OCI-LY7 (cell line): ENCODE data around the gene APOD. TPM values are rescaled to one million over a fixed set of nuclear protein-coding genes. Genes with fewer than 3 reads are reported as not detected.

ENCODE experiments used
- BruUV-seq: library from RNA; stranded (reverse); fragments of 400-500 nt; replicated peaks from 2 replicates; lab custom pipeline; 2021; lab: Mats Ljungman, UMichigan
- CTCF ChIA-PET: fragments of 300-600 bp; sonication (Branson Sonifier 250); formaldehyde crosslinking; loops from one replicate; lab custom pipeline; 2022; ENCODE audit warnings: antibody characterized with exemption; ENCODE audit not compliant: unreplicated experiment; lab: Charles Lee
- POLR2A ChIA-PET: fragments of 300-600 bp; sonication (Branson Sonifier 250); formaldehyde crosslinking; loops from one replicate; lab custom pipeline; 2022; ENCODE audit warnings: antibody characterized with exemption; lab: Charles Lee
- DNase-seq: peaks from one replicate; pipeline ENCODE4 v3.0.0-alpha.2; 2015; ENCODE audit warnings: low spot score
- H2AFZ ChIP-seq: fragments of 200-600 bp; sonication (generic), shearing (Covaris generic); 2 replicates; pipeline ENCODE4 v1.6.1; 2014; ENCODE audit warnings: mild to moderate bottlenecking, antibody characterized with exemption, low read length, moderate library complexity
- H3K27ac ChIP-seq: fragments of 200-600 bp; sonication (generic); 2 replicates; pipeline ENCODE4 v1.5.1; 2014; ENCODE audit warnings: mixed run types, low read depth, mild to moderate bottlenecking, moderate library complexity, low read length, inconsistent platforms; ENCODE audit not compliant: poor library complexity, severe bottlenecking
- H3K36me3 ChIP-seq: fragments of 200-600 bp; sonication (generic); 2 replicates; pipeline ENCODE4 v1.6.1; 2014; ENCODE audit warnings: mild to moderate bottlenecking, antibody characterized with exemption, low read length, moderate library complexity, mixed read lengths; ENCODE audit not compliant: insufficient read depth
- H3K4me1 ChIP-seq: fragments of 200-600 bp; sonication (generic); 2 replicates; pipeline ENCODE4 v1.5.1; 2014; ENCODE audit warnings: mild to moderate bottlenecking, low read length; ENCODE audit not compliant: insufficient read depth, poor library complexity, severe bottlenecking
- H3K4me2 ChIP-seq: fragments of 200-600 bp; sonication (generic); 2 replicates; pipeline ENCODE4 v1.6.1; 2014; ENCODE audit warnings: mild to moderate bottlenecking, low read length
- H3K4me3 ChIP-seq: fragments of 200-600 bp; sonication (generic); 2 replicates; pipeline ENCODE4 v1.5.1; 2014; ENCODE audit warnings: mild to moderate bottlenecking, low read depth, low read length; ENCODE audit not compliant: poor library complexity, severe bottlenecking
- H3K79me2 ChIP-seq: fragments of 200-600 bp; sonication (generic); 2 replicates; pipeline ENCODE4 v1.6.1; 2016; ENCODE audit warnings: low read depth, mild to moderate bottlenecking, low read length, moderate library complexity, mixed read lengths; ENCODE audit not compliant: insufficient read depth
- H3K9me2 ChIP-seq: fragments of 200-600 bp; sonication (generic); 2 replicates; pipeline ENCODE4 v1.6.1; 2016; ENCODE audit warnings: mild to moderate bottlenecking, low read length, mixed read lengths; ENCODE audit not compliant: insufficient read depth
- H3K9me3 ChIP-seq: fragments of 200-600 bp; sonication (generic); 2 replicates; pipeline ENCODE4 v1.6.1; 2014; ENCODE audit warnings: mild to moderate bottlenecking, mixed run types, low read length, mixed read lengths
- H4K20me1 ChIP-seq: fragments of 200-600 bp; sonication (generic); 2 replicates; pipeline ENCODE4 v1.6.1; 2014; ENCODE audit warnings: mild to moderate bottlenecking, antibody characterized with exemption, low read length, moderate library complexity, mixed read lengths; ENCODE audit not compliant: insufficient read depth
- EZH2phosphoT487 ChIP-seq: fragments of 200-600 bp; sonication (generic); IDR thresholded peaks from 2 replicates; pipeline ENCODE4 v1.6.1; 2018; ENCODE audit warnings: low read depth, borderline replicate concordance, mild to moderate bottlenecking, mixed run types, antibody characterized with exemption, low read length, moderate library complexity, mixed read lengths
- intact Hi-C: fragments of 100-400 bp; cut with micrococcal nuclease; formaldehyde crosslinking; loops from one replicate; pipeline ENCODE4 v1.10.0; 2022; ENCODE audit not compliant: unreplicated experiment
- total RNA-seq, 2 experiments: library from RNA; depleted of rRNA in 1 of 2; stranded (reverse); fragments of >200 nt in 1 of 2; shearing (Covaris generic) in 1 of 2; gene quantifications; 2 replicates each; pipeline ENCODE4 v1.2.3, GENCODE V29; 2014 to 2022
- TF ChIP-seq, protein P1 (sequence below): fragments of 200-600 bp; sonication (generic); conservative IDR thresholded peaks from 2 replicates; pipeline ENCODE4 v1.5.1; 2014; ENCODE audit warnings: mild to moderate bottlenecking, antibody characterized with exemption, low read length, moderate library complexity, mixed read lengths

The APOD gene
- total RNA-seq, 2 experiments from 2014 or later: not detected

DNA sequence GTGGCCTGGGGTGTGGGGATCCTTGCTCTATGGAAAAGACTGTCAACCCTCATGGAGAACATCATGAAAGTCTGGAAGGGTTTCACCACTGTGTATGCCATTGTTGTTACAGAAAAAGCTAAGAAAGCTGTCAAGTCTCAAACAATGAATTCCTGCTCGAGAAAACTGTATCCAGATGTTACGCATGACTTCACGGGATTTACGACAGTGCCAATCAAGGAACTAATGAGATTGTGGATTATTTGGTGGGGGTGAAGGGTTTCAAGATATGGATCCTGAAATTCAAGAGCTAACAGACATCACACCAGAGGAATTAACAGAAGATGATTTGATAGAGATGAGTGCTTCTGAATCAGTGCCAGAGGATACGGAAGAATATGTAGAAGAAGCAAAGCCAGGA, 48.4 kb downstream of the APOD start:
- Histone ChIP-seq H3K27ac (peak overlapping the region; percentile 12), H3K79me2 (peaks cover 98% of the 10 kb centered on the region), H3K4me1 (peaks cover 86% of the 10 kb centered on the region), H3K36me3 (peaks cover 49% of the 10 kb centered on the region), H3K9me3 (no peaks in the 10 kb centered on the region), H3K9me2 (no peaks in the 10 kb centered on the region), H2AFZ (no peak overlapping the region), H4K20me1 (peaks cover 20% of the 10 kb centered on the region; the same call in 1 of the 2 replicates), H3K4me2 (peak overlapping the region; percentile 42), H3K4me3 (no peak overlapping the region)
- TF ChIP-seq, protein P1, sequence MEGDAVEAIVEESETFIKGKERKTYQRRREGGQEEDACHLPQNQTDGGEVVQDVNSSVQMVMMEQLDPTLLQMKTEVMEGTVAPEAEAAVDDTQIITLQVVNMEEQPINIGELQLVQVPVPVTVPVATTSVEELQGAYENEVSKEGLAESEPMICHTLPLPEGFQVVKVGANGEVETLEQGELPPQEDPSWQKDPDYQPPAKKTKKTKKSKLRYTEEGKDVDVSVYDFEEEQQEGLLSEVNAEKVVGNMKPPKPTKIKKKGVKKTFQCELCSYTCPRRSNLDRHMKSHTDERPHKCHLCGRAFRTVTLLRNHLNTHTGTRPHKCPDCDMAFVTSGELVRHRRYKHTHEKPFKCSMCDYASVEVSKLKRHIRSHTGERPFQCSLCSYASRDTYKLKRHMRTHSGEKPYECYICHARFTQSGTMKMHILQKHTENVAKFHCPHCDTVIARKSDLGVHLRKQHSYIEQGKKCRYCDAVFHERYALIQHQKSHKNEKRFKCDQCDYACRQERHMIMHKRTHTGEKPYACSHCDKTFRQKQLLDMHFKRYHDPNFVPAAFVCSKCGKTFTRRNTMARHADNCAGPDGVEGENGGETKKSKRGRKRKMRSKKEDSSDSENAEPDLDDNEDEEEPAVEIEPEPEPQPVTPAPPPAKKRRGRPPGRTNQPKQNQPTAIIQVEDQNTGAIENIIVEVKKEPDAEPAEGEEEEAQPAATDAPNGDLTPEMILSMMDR: no peak
- no peak for TF ChIP-seq EZH2phosphoT487
- ChIA-PET CTCF (no interaction called here), POLR2A (interaction anchor here (0.6 to 3.7 kb wide), 6 partner anchors 7 to 393 kb away, joined by 3 to 19 read pairs (median 6); partner anchors contain the start of gene PPP1R2)
- DNase-seq: no peak
- no TSS peak for BruUV-seq
- intact Hi-C loops: loop anchor here (5.0 kb wide), 1 partner anchor 848 kb away; the partner anchor contains the start of gene FAM43A

DNA sequence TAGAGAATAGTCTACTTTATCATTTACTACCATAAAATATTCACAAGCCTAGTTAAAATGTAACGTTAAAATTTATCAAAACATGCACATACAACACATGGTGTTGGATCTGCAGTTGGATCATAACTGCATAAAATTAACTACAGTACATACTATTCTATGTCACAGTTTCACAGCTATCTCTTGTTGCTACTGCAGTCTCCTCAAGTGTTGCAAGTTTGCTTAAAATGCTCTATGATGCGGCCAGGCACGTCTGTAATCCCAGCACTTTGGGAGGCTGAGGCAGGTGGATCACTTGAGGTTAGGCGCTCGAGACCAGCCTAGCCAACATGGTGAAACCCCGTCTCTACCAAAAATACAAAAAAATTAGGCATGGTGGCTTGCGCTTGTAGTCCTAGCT, 50.9 kb downstream of the APOD start:
- Histone ChIP-seq H4K20me1 (peaks cover 20% of the 10 kb centered on the region; the same call in 1 of the 2 replicates), H3K4me2 (peak overlapping the region; percentile 42), H3K79me2 (peaks cover 95% of the 10 kb centered on the region), H3K4me3 (no peak overlapping the region), H3K9me3 (no peaks in the 10 kb centered on the region), H3K36me3 (peaks cover 62% of the 10 kb centered on the region), H3K27ac (no peak overlapping the region), H3K4me1 (peaks cover 61% of the 10 kb centered on the region), H3K9me2 (no peaks in the 10 kb centered on the region), H2AFZ (no peak overlapping the region)
- no TSS peak for BruUV-seq
- TF ChIP-seq EZH2phosphoT487: no peak
- CTCF ChIA-PET: no interaction called here
- POLR2A ChIA-PET: interaction anchor here (1.0 to 3.7 kb wide), 3 partner anchors 10 to 26 kb away, joined by 3 to 19 read pairs (median 10); partner anchors contain the start of gene PPP1R2
- DNase-seq: no peak
- intact Hi-C loops: loop anchor here (5.0 kb wide), 1 partner anchor 861 kb away; the partner anchor contains the start of gene LSG1

DNA sequence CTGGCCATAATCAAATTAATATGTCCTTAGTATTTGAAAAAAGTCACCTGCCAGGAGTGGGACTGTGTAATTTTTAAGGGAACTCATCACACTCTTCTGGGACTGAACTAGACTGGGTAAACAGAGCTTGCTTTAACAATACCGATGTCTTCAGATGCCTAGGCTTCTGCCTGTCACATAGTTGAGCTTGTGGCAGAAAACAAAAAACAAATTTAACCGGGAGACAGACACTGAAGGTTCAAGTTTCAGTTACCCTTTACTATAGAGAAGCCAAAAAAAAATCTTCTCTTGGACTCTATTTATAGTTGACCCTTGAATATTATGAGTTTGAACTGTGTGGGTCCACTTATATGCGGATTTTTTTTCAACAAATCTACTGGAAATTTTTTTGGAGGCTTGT, 51.4 kb downstream of the APOD start:
- Histone ChIP-seq H4K20me1 (peaks cover 20% of the 10 kb centered on the region; the same call in 1 of the 2 replicates), H3K4me3 (no peak overlapping the region), H3K36me3 (peaks cover 67% of the 10 kb centered on the region), H3K4me2 (peak overlapping the region; percentile 42), H2AFZ (no peak overlapping the region), H3K9me3 (no peaks in the 10 kb centered on the region), H3K4me1 (peaks cover 56% of the 10 kb centered on the region), H3K79me2 (peaks cover 94% of the 10 kb centered on the region), H3K27ac (no peak overlapping the region), H3K9me2 (no peaks in the 10 kb centered on the region)
- TF ChIP-seq EZH2phosphoT487: no peak
- TF ChIP-seq, protein P1: no peak
- POLR2A ChIA-PET: interaction anchor here (0.6 to 3.7 kb wide), 3 partner anchors 9 to 75 kb away, joined by 3 to 19 read pairs (median 10); partner anchors contain the start of gene PPP1R2
- BruUV-seq: no TSS peak
- CTCF ChIA-PET: no interaction called here
- intact Hi-C loops: loop anchor here (5.0 kb wide), 1 partner anchor 860 kb away; the partner anchor contains the start of gene LSG1
- no peak for DNase-seq
